GM23338 (cell line): ENCODE measurements around the gene RTKN2. TPM values are rescaled to one million over a fixed set of nuclear protein-coding genes. Genes with fewer than 3 reads are reported as not detected.
A peak's percentile ranks its signal among the peaks of the same experiment; 100 is the strongest.

ENCODE experiments used
- ATAC-seq: fragments of 200-7000 bp; cut with Tn5 transposase; 3 replicates; pipeline ENCODE4 v1.9.1; 2020
- DNase-seq: peaks from one replicate; pipeline ENCODE4 v3.0.0-alpha.2; 2015; ENCODE audit warnings: low spot score
- H2AFZ ChIP-seq: fragments of 200-600 bp; sonication (generic); 2 replicates; pipeline ENCODE4 v1.8.0; 2016; ENCODE audit warnings: antibody characterized with exemption, mild to moderate bottlenecking, moderate library complexity
- H3F3A ChIP-seq: fragments of 200-600 bp; sonication (generic); replicated peaks from 2 replicates; pipeline ENCODE4 v1.8.0; 2017; ENCODE audit warnings: antibody characterized with exemption, mixed run types, low read depth
- H3K27ac ChIP-seq: fragments of 200-600 bp; sonication (generic); 2 replicates; pipeline ENCODE4 v1.6.1; 2016; ENCODE audit warnings: low read depth
- H3K27me3 ChIP-seq: fragments of 200-600 bp; sonication (generic); 2 replicates; pipeline ENCODE4 v1.8.0; 2016; ENCODE audit warnings: mild to moderate bottlenecking, mixed run types, moderate library complexity; ENCODE audit not compliant: insufficient read depth
- H3K36me3 ChIP-seq: fragments of 200-600 bp; sonication (generic); 2 replicates; pipeline ENCODE4 v1.8.0; 2016; ENCODE audit warnings: mild to moderate bottlenecking; ENCODE audit not compliant: insufficient read depth
- H3K4me1 ChIP-seq: fragments of 200-600 bp; sonication (generic); 2 replicates; pipeline ENCODE4 v1.8.0; 2016; ENCODE audit warnings: mild to moderate bottlenecking, moderate library complexity; ENCODE audit not compliant: insufficient read depth
- H3K4me2 ChIP-seq: fragments of 200-600 bp; sonication (generic); 2 replicates; pipeline ENCODE4 v1.7.1; 2017; ENCODE audit warnings: mixed run types
- H3K4me3 ChIP-seq: fragments of 200-600 bp; sonication (generic); 2 replicates; pipeline ENCODE4 v1.6.1; 2016; ENCODE audit warnings: mixed run types
- H3K79me2 ChIP-seq: fragments of 200-600 bp; sonication (generic); replicated peaks from 2 replicates; pipeline ENCODE4 v1.8.0; 2017; ENCODE audit warnings: mild to moderate bottlenecking; ENCODE audit not compliant: insufficient read depth
- H3K9me2 ChIP-seq: fragments of 200-600 bp; sonication (generic); 2 replicates; pipeline ENCODE4 v1.8.0; 2017; ENCODE audit not compliant: insufficient read depth
- H4K20me1 ChIP-seq: fragments of 200-600 bp; sonication (generic); replicated peaks from 2 replicates; pipeline ENCODE4 v1.8.0; 2017; ENCODE audit warnings: mild to moderate bottlenecking; ENCODE audit not compliant: insufficient read depth
- H3K27ac Mint-ChIP-seq: 2 replicates; pipeline ENCODE4 v1.8.0; 2020; ENCODE audit warnings: inconsistent platforms, mild to moderate bottlenecking, moderate library complexity, mixed read lengths
- H3K27me3 Mint-ChIP-seq: 3 replicates; pipeline ENCODE4 v1.8.0; 2022; ENCODE audit warnings: low read depth, mild to moderate bottlenecking, moderate library complexity, mixed read lengths, inconsistent platforms; ENCODE audit not compliant: insufficient read depth, poor library complexity
- H3K36me3 Mint-ChIP-seq: 3 replicates; pipeline ENCODE4 v1.8.0; 2021; ENCODE audit warnings: low read depth, mild to moderate bottlenecking, inconsistent platforms, moderate library complexity, mixed read lengths
- H3K4me1 Mint-ChIP-seq: 3 replicates; pipeline ENCODE4 v1.8.0; 2020; ENCODE audit warnings: mild to moderate bottlenecking, inconsistent platforms, mixed read lengths
- H3K4me3 Mint-ChIP-seq: 3 replicates; pipeline ENCODE4 v1.8.0; 2021; ENCODE audit warnings: moderate library complexity, mild to moderate bottlenecking, inconsistent platforms, mixed read lengths
- H3K9me3 Mint-ChIP-seq: 3 replicates; pipeline ENCODE4 v1.8.0; 2020; ENCODE audit warnings: moderate library complexity, mild to moderate bottlenecking, inconsistent platforms, mixed read lengths
- CREB1 ChIP-seq: fragments of 250-450 bp; sonication (Bioruptor Pico); IDR thresholded peaks from 2 replicates; pipeline ENCODE4 v1.5.0; 2020; ENCODE audit warnings: low read depth, mild to moderate bottlenecking, moderate library complexity
- EZH2 ChIP-seq: fragments of 200-600 bp; sonication (generic); IDR thresholded peaks from one replicate; pipeline ENCODE4 v1.8.0; 2017; ENCODE audit warnings: antibody characterized with exemption, mild to moderate bottlenecking, low read depth; ENCODE audit not compliant: unreplicated experiment
- EZH2phosphoT487 ChIP-seq: fragments of 200-600 bp; sonication (generic); IDR thresholded peaks from one replicate; pipeline ENCODE4 v1.8.1; 2018; ENCODE audit warnings: antibody characterized with exemption; ENCODE audit not compliant: unreplicated experiment
- NANOG ChIP-seq: IDR thresholded peaks from 2 replicates; pipeline ENCODE4 v1.6.1; 2016; ENCODE audit warnings: antibody characterized with exemption, borderline replicate concordance
- POLR2AphosphoS5 ChIP-seq: IDR thresholded peaks from 2 replicates; pipeline ENCODE4 v1.6.1; 2016; ENCODE audit warnings: antibody characterized with exemption, low read depth
- STAT1 ChIP-seq: IDR thresholded peaks from one replicate; pipeline ENCODE4 v1.6.1; 2016; ENCODE audit warnings: antibody characterized with exemption; ENCODE audit not compliant: unreplicated experiment
- ZNF114 ChIP-seq: fragments of 250-450 bp; sonication (Bioruptor Pico); IDR thresholded peaks from 2 replicates; pipeline ENCODE4 v1.5.0; 2020; ENCODE audit warnings: mild to moderate bottlenecking, moderate library complexity
- polyA plus RNA-seq: library from polyadenylated mRNA; unstranded; fragments of >200 nt; fragmentation: Nextera tagmentation; extraction: Ambion mirVana; gene quantifications from 2 replicates; pipeline ENCODE4 v1.2.1, GENCODE V29; 2016
- total RNA-seq: library from RNA; depleted of rRNA; stranded (reverse); fragments of >200 nt; shearing (Covaris generic); gene quantifications from 2 replicates; pipeline ENCODE4 v1.2.3, GENCODE V29; 2014
- TF ChIP-seq, protein P1 (sequence below): fragments of 250-450 bp; sonication (Bioruptor Pico); IDR thresholded peaks from 2 replicates; pipeline ENCODE4 v1.5.0; 2020; ENCODE audit warnings: mild to moderate bottlenecking, moderate library complexity
- TF ChIP-seq, protein P2 (sequence below), 2 experiments: fragments of 200-600 bp in 1 of 2; sonication (generic) in 1 of 2; conservative IDR thresholded peaks; 2 replicates each; pipeline versions ENCODE4 v1.5.1 to v1.6.1; 2016 to 2017; ENCODE audit warnings: antibody characterized with exemption in 2 of 2, low read depth in 2 of 2, mild to moderate bottlenecking in 2 of 2, moderate library complexity in 1 of 2

The RTKN2 gene
- total and polyA plus RNA-seq, 2 experiments from 2014 or later: 15.3 to 23.6 TPM

DNA sequence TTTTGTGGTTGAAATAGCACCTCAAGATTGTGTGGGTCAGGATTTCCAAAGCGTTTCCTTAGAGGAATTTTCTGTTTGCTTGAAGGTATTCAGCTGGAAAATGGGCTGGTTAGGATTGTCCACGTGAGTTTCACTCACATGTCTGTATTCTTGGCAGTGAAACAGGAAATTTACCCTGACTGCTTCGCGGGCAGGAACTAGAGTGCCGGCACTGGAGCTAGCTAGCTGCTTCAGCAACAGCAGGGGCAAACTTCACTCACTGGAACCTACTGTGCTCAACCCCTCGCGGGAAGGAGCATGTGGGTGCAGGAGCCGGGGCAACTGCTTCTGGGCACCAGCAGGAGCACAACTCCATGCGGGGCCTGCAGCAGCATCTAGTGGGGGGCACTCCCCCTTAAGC lies 38.0 kb upstream of the RTKN2 start:
- no peak overlapping the region for H3K27ac Mint-ChIP-seq
- Histone ChIP-seq H3K27me3 (no peaks in the 10 kb centered on the region), H3K27ac (no peak overlapping the region), H3K4me3 (no peak overlapping the region), H2AFZ (peak overlapping the region; percentile 78; the same call in 1 of the 2 replicates), H3K4me2 (no peak overlapping the region), H4K20me1 (no peaks in the 10 kb centered on the region), H3K4me1 (no peaks in the 10 kb centered on the region), H3F3A (no peaks in the 10 kb centered on the region), H3K9me2 (peaks cover 14% of the 10 kb centered on the region; the same call in 1 of the 2 replicates), H3K79me2 (no peaks in the 10 kb centered on the region), H3K36me3 (no peaks in the 10 kb centered on the region)
- H3K9me3 Mint-ChIP-seq: no peaks in the 10 kb centered on the region
- peaks cover 3% of the 10 kb centered on the region; the same call in 2 of the 3 replicates for H3K4me1 Mint-ChIP-seq
- ATAC-seq (no peak; the same call in 2 of the 3 replicates), DNase-seq (peak; percentile 16)
- no peak overlapping the region for H3K4me3 Mint-ChIP-seq
- TF ChIP-seq EZH2 (no peak), CREB1 (CRISPR knock-in tag) (no peak), EZH2phosphoT487 (no peak), NANOG (no peak), STAT1 (no peak), POLR2AphosphoS5 (no peak), ZNF114 (CRISPR knock-in tag) (no peak)
- TF ChIP-seq, protein P1, sequence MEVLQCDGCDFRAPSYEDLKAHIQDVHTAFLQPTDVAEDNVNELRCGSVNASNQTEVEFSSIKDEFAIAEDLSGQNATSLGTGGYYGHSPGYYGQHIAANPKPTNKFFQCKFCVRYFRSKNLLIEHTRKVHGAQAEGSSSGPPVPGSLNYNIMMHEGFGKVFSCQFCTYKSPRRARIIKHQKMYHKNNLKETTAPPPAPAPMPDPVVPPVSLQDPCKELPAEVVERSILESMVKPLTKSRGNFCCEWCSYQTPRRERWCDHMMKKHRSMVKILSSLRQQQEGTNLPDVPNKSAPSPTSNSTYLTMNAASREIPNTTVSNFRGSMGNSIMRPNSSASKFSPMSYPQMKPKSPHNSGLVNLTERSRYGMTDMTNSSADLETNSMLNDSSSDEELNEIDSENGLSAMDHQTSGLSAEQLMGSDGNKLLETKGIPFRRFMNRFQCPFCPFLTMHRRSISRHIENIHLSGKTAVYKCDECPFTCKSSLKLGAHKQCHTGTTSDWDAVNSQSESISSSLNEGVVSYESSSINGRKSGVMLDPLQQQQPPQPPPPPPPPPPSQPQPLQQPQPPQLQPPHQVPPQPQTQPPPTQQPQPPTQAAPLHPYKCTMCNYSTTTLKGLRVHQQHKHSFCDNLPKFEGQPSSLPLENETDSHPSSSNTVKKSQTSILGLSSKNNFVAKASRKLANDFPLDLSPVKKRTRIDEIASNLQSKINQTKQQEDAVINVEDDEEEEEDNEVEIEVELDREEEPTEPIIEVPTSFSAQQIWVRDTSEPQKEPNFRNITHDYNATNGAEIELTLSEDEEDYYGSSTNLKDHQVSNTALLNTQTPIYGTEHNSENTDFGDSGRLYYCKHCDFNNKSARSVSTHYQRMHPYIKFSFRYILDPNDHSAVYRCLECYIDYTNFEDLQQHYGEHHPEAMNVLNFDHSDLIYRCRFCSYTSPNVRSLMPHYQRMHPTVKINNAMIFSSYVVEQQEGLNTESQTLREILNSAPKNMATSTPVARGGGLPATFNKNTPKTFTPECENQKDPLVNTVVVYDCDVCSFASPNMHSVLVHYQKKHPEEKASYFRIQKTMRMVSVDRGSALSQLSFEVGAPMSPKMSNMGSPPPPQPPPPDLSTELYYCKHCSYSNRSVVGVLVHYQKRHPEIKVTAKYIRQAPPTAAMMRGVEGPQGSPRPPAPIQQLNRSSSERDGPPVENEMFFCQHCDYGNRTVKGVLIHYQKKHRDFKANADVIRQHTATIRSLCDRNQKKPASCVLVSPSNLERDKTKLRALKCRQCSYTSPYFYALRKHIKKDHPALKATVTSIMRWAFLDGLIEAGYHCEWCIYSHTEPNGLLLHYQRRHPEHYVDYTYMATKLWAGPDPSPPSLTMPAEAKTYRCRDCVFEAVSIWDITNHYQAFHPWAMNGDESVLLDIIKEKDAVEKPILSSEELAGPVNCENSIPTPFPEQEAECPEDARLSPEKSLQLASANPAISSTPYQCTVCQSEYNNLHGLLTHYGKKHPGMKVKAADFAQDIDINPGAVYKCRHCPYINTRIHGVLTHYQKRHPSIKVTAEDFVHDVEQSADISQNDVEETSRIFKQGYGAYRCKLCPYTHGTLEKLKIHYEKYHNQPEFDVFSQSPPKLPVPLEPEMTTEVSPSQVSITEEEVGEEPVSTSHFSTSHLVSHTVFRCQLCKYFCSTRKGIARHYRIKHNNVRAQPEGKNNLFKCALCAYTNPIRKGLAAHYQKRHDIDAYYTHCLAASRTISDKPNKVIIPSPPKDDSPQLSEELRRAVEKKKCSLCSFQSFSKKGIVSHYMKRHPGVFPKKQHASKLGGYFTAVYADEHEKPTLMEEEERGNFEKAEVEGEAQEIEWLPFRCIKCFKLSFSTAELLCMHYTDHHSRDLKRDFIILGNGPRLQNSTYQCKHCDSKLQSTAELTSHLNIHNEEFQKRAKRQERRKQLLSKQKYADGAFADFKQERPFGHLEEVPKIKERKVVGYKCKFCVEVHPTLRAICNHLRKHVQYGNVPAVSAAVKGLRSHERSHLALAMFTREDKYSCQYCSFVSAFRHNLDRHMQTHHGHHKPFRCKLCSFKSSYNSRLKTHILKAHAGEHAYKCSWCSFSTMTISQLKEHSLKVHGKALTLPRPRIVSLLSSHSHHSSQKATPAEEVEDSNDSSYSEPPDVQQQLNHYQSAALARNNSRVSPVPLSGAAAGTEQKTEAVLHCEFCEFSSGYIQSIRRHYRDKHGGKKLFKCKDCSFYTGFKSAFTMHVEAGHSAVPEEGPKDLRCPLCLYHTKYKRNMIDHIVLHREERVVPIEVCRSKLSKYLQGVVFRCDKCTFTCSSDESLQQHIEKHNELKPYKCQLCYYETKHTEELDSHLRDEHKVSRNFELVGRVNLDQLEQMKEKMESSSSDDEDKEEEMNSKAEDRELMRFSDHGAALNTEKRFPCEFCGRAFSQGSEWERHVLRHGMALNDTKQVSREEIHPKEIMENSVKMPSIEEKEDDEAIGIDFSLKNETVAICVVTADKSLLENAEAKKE (CRISPR knock-in tag): no peak
- TF ChIP-seq, protein P2, sequence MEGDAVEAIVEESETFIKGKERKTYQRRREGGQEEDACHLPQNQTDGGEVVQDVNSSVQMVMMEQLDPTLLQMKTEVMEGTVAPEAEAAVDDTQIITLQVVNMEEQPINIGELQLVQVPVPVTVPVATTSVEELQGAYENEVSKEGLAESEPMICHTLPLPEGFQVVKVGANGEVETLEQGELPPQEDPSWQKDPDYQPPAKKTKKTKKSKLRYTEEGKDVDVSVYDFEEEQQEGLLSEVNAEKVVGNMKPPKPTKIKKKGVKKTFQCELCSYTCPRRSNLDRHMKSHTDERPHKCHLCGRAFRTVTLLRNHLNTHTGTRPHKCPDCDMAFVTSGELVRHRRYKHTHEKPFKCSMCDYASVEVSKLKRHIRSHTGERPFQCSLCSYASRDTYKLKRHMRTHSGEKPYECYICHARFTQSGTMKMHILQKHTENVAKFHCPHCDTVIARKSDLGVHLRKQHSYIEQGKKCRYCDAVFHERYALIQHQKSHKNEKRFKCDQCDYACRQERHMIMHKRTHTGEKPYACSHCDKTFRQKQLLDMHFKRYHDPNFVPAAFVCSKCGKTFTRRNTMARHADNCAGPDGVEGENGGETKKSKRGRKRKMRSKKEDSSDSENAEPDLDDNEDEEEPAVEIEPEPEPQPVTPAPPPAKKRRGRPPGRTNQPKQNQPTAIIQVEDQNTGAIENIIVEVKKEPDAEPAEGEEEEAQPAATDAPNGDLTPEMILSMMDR (conservative IDR thresholded peaks at IDR 0.05; ENCODE audit: low read depth in 2 of 2): no peak
- H3K36me3 Mint-ChIP-seq: no peaks in the 10 kb centered on the region
- no peaks in the 10 kb centered on the region for H3K27me3 Mint-ChIP-seq
